H1 (cell line): ENCODE results near the gene UQCR10. TPM values are rescaled to one million over a fixed set of nuclear protein-coding genes. Genes with fewer than 3 reads are reported as not detected.

Experiments
- CTCF ChIA-PET: fragments of 300-600 bp; sonication (Branson Sonifier 250); formaldehyde crosslinking; loops from one replicate; lab custom pipeline; 2021; ENCODE audit not compliant: partially characterized antibody; lab: Charles Lee
- POLR2A ChIA-PET: fragments of 300-600 bp; sonication (Branson Sonifier 250); formaldehyde crosslinking; loops from one replicate; lab custom pipeline; 2021; ENCODE audit warnings: inconsistent platforms; ENCODE audit not compliant: partially characterized antibody; lab: Charles Lee
- DNase-seq, 2 experiments: peaks; one replicate each; pipeline versions ENCODE4 v3.0.0 to v3.0.0-alpha.2; 2010 to 2022; ENCODE audit warnings: low spot score in 2 of 2, low read depth in 1 of 2, mixed read lengths in 1 of 2
- FAIRE-seq: peaks from 2 replicates; lab custom pipeline; 2011; peaks lifted over from hg19 to GRCh38; lab: Jason Lieb, UNC
- H2AFZ ChIP-seq: 2 replicates; pipeline ENCODE4 v1.8.1; 2012; ENCODE audit warnings: low read length, inconsistent platforms
- H2AK5ac ChIP-seq: 2 replicates; pipeline ENCODE4 v1.6.1; 2013; ENCODE audit warnings: low read depth, low read length
- H2BK120ac ChIP-seq: replicated peaks from 2 replicates; pipeline ENCODE3; 2013; ENCODE audit warnings: low read depth, low read length, inconsistent platforms
- H2BK12ac ChIP-seq: 2 replicates; pipeline ENCODE4 v1.6.1; 2013; ENCODE audit warnings: low read depth, low read length
- H2BK15ac ChIP-seq: 2 replicates; pipeline ENCODE4 v1.6.1; 2013; ENCODE audit warnings: low read length
- H2BK20ac ChIP-seq: 2 replicates; pipeline ENCODE4 v1.6.1; 2013; ENCODE audit warnings: low read length
- H2BK5ac ChIP-seq: 2 replicates; pipeline ENCODE4 v1.6.1; 2013; ENCODE audit warnings: low read depth, low read length
- H3K14ac ChIP-seq: 2 replicates; pipeline ENCODE4 v1.6.1; 2013; ENCODE audit warnings: inconsistent platforms; ENCODE audit not compliant: insufficient read length
- H3K18ac ChIP-seq: 2 replicates; pipeline ENCODE4 v1.6.1; 2013; ENCODE audit warnings: low read length; ENCODE audit errors: extremely low read depth
- H3K23ac ChIP-seq: 2 replicates; pipeline ENCODE4 v1.6.1; 2013; ENCODE audit warnings: inconsistent platforms; ENCODE audit not compliant: insufficient read length
- H3K23me2 ChIP-seq: 2 replicates; pipeline ENCODE4 v1.6.1; 2013; ENCODE audit warnings: low read depth, low read length
- H3K27ac ChIP-seq: 2 replicates; pipeline ENCODE4 v1.6.1; 2011; ENCODE audit warnings: low read depth, low read length, inconsistent platforms
- H3K27me3 ChIP-seq, 4 experiments: replicated peaks in 1 of 4; 1 replicate in 1 of 4; 2 replicates in 3 of 4; pipeline versions ENCODE4 v1.6.1 to v1.8.1; 2011 to 2013; ENCODE audit warnings: low read length in 3 of 4, mild to moderate bottlenecking in 3 of 4, inconsistent platforms in 2 of 4, mixed read lengths in 2 of 4, moderate library complexity in 1 of 4; ENCODE audit not compliant: control insufficient read depth in 3 of 4, insufficient read depth in 3 of 4; ENCODE audit errors: extremely low read depth in 1 of 4
- H3K36me3 ChIP-seq, 4 experiments: 2 replicates each; pipeline versions ENCODE4 v1.6.1 to v1.8.1; 2011 to 2013; ENCODE audit warnings: mild to moderate bottlenecking in 4 of 4, low read length in 3 of 4, moderate library complexity in 2 of 4, control low read depth in 1 of 4, inconsistent platforms in 1 of 4; ENCODE audit not compliant: insufficient read depth in 4 of 4, control insufficient read depth in 2 of 4
- H3K4ac ChIP-seq: replicated peaks from 2 replicates; pipeline ENCODE3; 2013; ENCODE audit warnings: low read length, low read depth, mixed read lengths, inconsistent platforms; ENCODE audit not compliant: insufficient read length
- H3K4me1 ChIP-seq, 4 experiments: replicated peaks in 1 of 4; 1 replicate in 1 of 4; 2 replicates in 3 of 4; pipeline versions ENCODE4 v1.6.1 to v1.8.1; 2011 to 2013; ENCODE audit warnings: low read length in 3 of 4, inconsistent platforms in 2 of 4, mixed read lengths in 1 of 4; ENCODE audit not compliant: insufficient read depth in 4 of 4, control insufficient read depth in 3 of 4
- H3K4me2 ChIP-seq, 2 experiments: 2 replicates each; pipeline versions ENCODE4 v1.6.1 to v1.8.1; 2011 to 2013; ENCODE audit warnings: low read depth in 2 of 2, low read length in 2 of 2, control low read depth in 1 of 2, inconsistent platforms in 1 of 2, mild to moderate bottlenecking in 1 of 2; ENCODE audit not compliant: insufficient read depth in 1 of 2
- H3K4me3 ChIP-seq, 4 experiments: fragments of 200-600, 300-600 bp in 1 of 4; sonication (generic), shearing (Covaris generic), sonication (Bioruptor Twin) in 1 of 4; 2 replicates each; pipeline versions ENCODE4 v1.5.1 to v1.8.1; 2011 to 2016; ENCODE audit warnings: low read length in 4 of 4, low read depth in 3 of 4, control low read depth in 2 of 4, inconsistent platforms in 2 of 4, mild to moderate bottlenecking in 2 of 4, mixed read lengths in 1 of 4, moderate library complexity in 1 of 4; ENCODE audit not compliant: insufficient read depth in 2 of 4; ENCODE audit errors: extremely low read depth in 1 of 4
- H3K56ac ChIP-seq: replicated peaks from 2 replicates; pipeline ENCODE3; 2013; ENCODE audit warnings: low read depth, mild to moderate bottlenecking, mixed read lengths, low read length, inconsistent platforms; ENCODE audit not compliant: insufficient read length
- H3K79me1 ChIP-seq: 2 replicates; pipeline ENCODE4 v1.6.1; 2013; ENCODE audit warnings: low read depth, low read length, control low read depth
- H3K79me2 ChIP-seq, 2 experiments: 2 replicates each; pipeline versions ENCODE4 v1.6.1 to v1.8.1; 2012 to 2013; ENCODE audit warnings: low read length in 2 of 2, mild to moderate bottlenecking in 2 of 2, inconsistent platforms in 1 of 2; ENCODE audit not compliant: insufficient read depth in 2 of 2, control insufficient read depth in 1 of 2
- H3K9ac ChIP-seq, 4 experiments: replicated peaks in 1 of 4; 1 replicate in 1 of 4; 2 replicates in 3 of 4; pipeline versions ENCODE4 v1.6.1 to v1.8.1; 2011 to 2013; ENCODE audit warnings: low read depth in 3 of 4, low read length in 3 of 4, control low read depth in 2 of 4, mild to moderate bottlenecking in 2 of 4, moderate library complexity in 2 of 4, inconsistent platforms in 1 of 4; ENCODE audit errors: extremely low read depth in 1 of 4
- H3K9me3 ChIP-seq, 2 experiments: 2 replicates each; pipeline versions ENCODE4 v1.6.1 to v1.8.1; 2012 to 2013; ENCODE audit warnings: mild to moderate bottlenecking in 2 of 2, moderate library complexity in 2 of 2, control low read depth in 1 of 2, inconsistent platforms in 1 of 2, low read depth in 1 of 2, low read length in 1 of 2, mixed read lengths in 1 of 2; ENCODE audit not compliant: insufficient read depth in 2 of 2
- H4K20me1 ChIP-seq, 2 experiments: replicated peaks in 1 of 2; 2 replicates each; pipeline versions ENCODE3 to v1.8.1; 2011 to 2013; ENCODE audit warnings: inconsistent platforms in 2 of 2, low read length in 2 of 2, mild to moderate bottlenecking in 1 of 2; ENCODE audit not compliant: insufficient read depth in 2 of 2, control insufficient read depth in 1 of 2
- H4K5ac ChIP-seq: 2 replicates; pipeline ENCODE4 v1.6.1; 2013; ENCODE audit warnings: low read length, low read depth, mixed read lengths, inconsistent platforms; ENCODE audit not compliant: insufficient read length
- H4K8ac ChIP-seq: 2 replicates; pipeline ENCODE4 v1.8.0; 2013; ENCODE audit warnings: mild to moderate bottlenecking, moderate library complexity, low read length, inconsistent platforms; ENCODE audit not compliant: insufficient read depth; ENCODE audit errors: extremely low read depth
- H4K91ac ChIP-seq: replicated peaks from 2 replicates; pipeline ENCODE3; 2013; ENCODE audit warnings: low read length, mixed read lengths, inconsistent platforms; ENCODE audit not compliant: insufficient read length
- CTBP2 ChIP-seq: IDR thresholded peaks from 2 replicates; pipeline ENCODE4 v1.7.0; 2011; ENCODE audit warnings: borderline replicate concordance, mild to moderate bottlenecking, moderate library complexity, mixed read lengths, low read length; ENCODE audit not compliant: insufficient read depth, insufficient read length
- EZH2 ChIP-seq: fragments of 200-600 bp; sonication (generic); IDR thresholded peaks from 2 replicates; pipeline ENCODE4 v1.7.1; 2012; ENCODE audit warnings: low read depth, mild to moderate bottlenecking, moderate library complexity, low read length, inconsistent platforms; ENCODE audit not compliant: severe bottlenecking
- GABPA ChIP-seq: IDR thresholded peaks from 2 replicates; pipeline ENCODE4 v1.6.1; 2011; ENCODE audit warnings: mild to moderate bottlenecking, low read length, moderate library complexity, borderline replicate concordance; ENCODE audit not compliant: insufficient read depth
- WGBS, 2 experiments: shearing (Covaris generic) in 1 of 2; methylation state at CpG; one replicate each; pipeline versions ENCODE4 v1.1.6 to v1.1.7; 2013 to 2015; ENCODE audit warnings: low lambda C conversion rate in 2 of 2, mixed read lengths in 2 of 2, inconsistent platforms in 1 of 2, low coverage in 1 of 2, missing lambda C conversion rate in 1 of 2; ENCODE audit not compliant: insufficient replicate concordance in 2 of 2, insufficient coverage in 1 of 2, insufficient read length in 1 of 2; ENCODE audit errors: extremely low coverage in 1 of 2, missing lambda C conversion rate in 1 of 2; 5-methylcytosine and 5-hydroxymethylcytosine counted together
- polyA plus RNA-seq, 7 experiments: library from polyadenylated mRNA; depleted of rRNA in 3 of 7; stranded (reverse) in 5 of 7; unstranded in 2 of 7; fragments of >200 nt in 5 of 7; fragments of 200-250 nt in 2 of 7; gene quantifications; 1 replicate in 5 of 7; 2 replicates in 1 of 7; 4 replicates in 1 of 7; pipeline versions ENCODE4 v1.2.1 to v1.2.3, GENCODE V29; 2011 to 2013; ENCODE audit warnings: missing spikeins in 2 of 7, mixed read lengths in 2 of 7
- total RNA-seq: library from RNA; stranded (reverse); fragmentation: NEBNext Ultra II Directional; extraction: Animal tissue kit (Norgen Biotek cat#: 25700); gene quantifications from 2 replicates; pipeline ENCODE4 v1.2.1, GENCODE V29; 2021

UQCR10 gene
- total and polyA plus RNA-seq, 2 of the 8 experiments (the other 6 are each of a cell fraction or from before 2014, with no cell fraction given) = 102 to 260 TPM

- Histone ChIP-seq H3K14ac (no peak within 1 kb of the TSS), H2BK12ac (no peak within 1 kb of the TSS), H3K4ac (no peak within 1 kb of the TSS), H3K79me2 (no peaks in the 10 kb centered on the region), H4K5ac (no peak within 1 kb of the TSS), H3K79me1 (no peaks in the 10 kb centered on the region; the same call in 1 of the 2 replicates), H2BK120ac (no peak within 1 kb of the TSS), H3K4me3 (peak within 1 kb of the TSS; percentile 14 to 58 (median 27)), H3K27me3 (peaks cover 21 to 43% (median 35%) of the 10 kb centered on the region in 4 experiments), H2AFZ (no peak within 1 kb of the TSS), H3K4me1 (peaks cover 0 to 14% (median 4%) of the 10 kb centered on the region in 4 experiments; a peak in 6 of 7 replicates), H3K9ac (no peak within 1 kb of the TSS), H2BK20ac (no peak within 1 kb of the TSS), H3K36me3 (no peaks in the 10 kb centered on the region), H3K23me2 (peaks cover 5% of the 10 kb centered on the region; the same call in 1 of the 2 replicates), H3K18ac (peak within 1 kb of the TSS; percentile 71), H3K23ac (no peak within 1 kb of the TSS), H4K8ac (peak within 1 kb of the TSS; percentile 19), H3K27ac (no peak within 1 kb of the TSS), H3K56ac (no peak within 1 kb of the TSS), H2BK5ac (no peak within 1 kb of the TSS), H4K91ac (no peak within 1 kb of the TSS), H4K20me1 (peaks cover 3 to 5% of the 10 kb centered on the region in 2 experiments), H3K4me2 (peak within 1 kb of the TSS; percentile 59 to 84), H2BK15ac (peak within 1 kb of the TSS; percentile 97; the same call in 1 of the 2 replicates), H2AK5ac (no peak within 1 kb of the TSS), H3K9me3 (no peaks in the 10 kb centered on the region)
- FAIRE-seq = no peak
- DNase-seq = no peak
- CTCF ChIA-PET = interaction anchor here (0.8 to 1.7 kb wide), 5 partner anchors 10 to 85 kb away, joined by 3 to 6 read pairs (median 3); no protein-coding TSS in a partner anchor
- 5% methylated on average over 12 of the region's 115 CpGs; no CpG with 5 or more reads in 1 of the 2 experiments for WGBS, 2 experiments
- no peak for TF ChIP-seq CTBP2
- peak; percentile 48 for TF ChIP-seq EZH2
- TF ChIP-seq GABPA = 0 out of 2 replicates have a peak, but pooled peaks have one; percentile 21
- POLR2A ChIA-PET = no interaction called here
Measured at GRCh38 chr22:29719899-29720645, 47.1 kb upstream of the UQCR10 start, which contains the start of gene CABP7. Gene CABP7, plus strand, starts transcription at chr22:29720003. Its CDS starts 422 bp downstream, at chr22:29720425.
